OCI-LY1 (cell line): ENCODE results near the gene SERPINA6.

ENCODE experiments used
- H2AFZ ChIP-seq: fragments of 200-600 bp; sonication (generic), shearing (Covaris generic); 2 replicates; pipeline ENCODE4 v1.6.0; 2014; ENCODE audit warnings: antibody characterized with exemption, mild to moderate bottlenecking, low read length
- H3F3A ChIP-seq: fragments of 200-600 bp; sonication (generic), shearing (Covaris generic); 2 replicates; pipeline ENCODE4 v1.6.0; 2014; ENCODE audit warnings: mild to moderate bottlenecking, antibody characterized with exemption, low read length, moderate library complexity; ENCODE audit not compliant: insufficient read depth
- H3K27ac ChIP-seq: fragments of 200-600 bp; sonication (generic); 2 replicates; pipeline ENCODE4 v1.5.1; 2014; ENCODE audit warnings: low read length, mixed run types, mild to moderate bottlenecking, low read depth; ENCODE audit not compliant: poor library complexity, severe bottlenecking
- H3K27me3 ChIP-seq: fragments of 200-600 bp; sonication (generic); 2 replicates; pipeline ENCODE4 v1.6.0; 2014; ENCODE audit warnings: antibody characterized with exemption, mild to moderate bottlenecking, low read length, moderate library complexity; ENCODE audit not compliant: insufficient read depth
- H3K36me3 ChIP-seq: fragments of 200-600 bp; sonication (generic); 2 replicates; pipeline ENCODE4 v1.6.1; 2014; ENCODE audit warnings: mild to moderate bottlenecking, antibody characterized with exemption, low read length, moderate library complexity, mixed read lengths; ENCODE audit not compliant: insufficient read depth
- H3K4me1 ChIP-seq: fragments of 200-600 bp; sonication (generic); 2 replicates; pipeline ENCODE4 v1.5.1; 2014; ENCODE audit warnings: mild to moderate bottlenecking, low read length, moderate library complexity; ENCODE audit not compliant: insufficient read depth, severe bottlenecking
- H3K4me2 ChIP-seq: fragments of 200-600 bp; sonication (generic), shearing (Covaris generic); 2 replicates; pipeline ENCODE4 v1.6.1; 2014; ENCODE audit warnings: low read length
- H3K4me3 ChIP-seq: fragments of 200-600 bp; sonication (generic); 2 replicates; pipeline ENCODE4 v1.5.1; 2014; ENCODE audit warnings: low read length, low read depth, mild to moderate bottlenecking, mixed read lengths; ENCODE audit not compliant: poor library complexity, severe bottlenecking
- H3K79me2 ChIP-seq: fragments of 200-600 bp; shearing (Covaris generic); 2 replicates; pipeline ENCODE4 v1.6.1; 2016; ENCODE audit warnings: mixed run types, low read length, mixed read lengths; ENCODE audit not compliant: insufficient read depth
- H3K9ac ChIP-seq: fragments of 200-600 bp; sonication (generic), shearing (Covaris generic); 2 replicates; pipeline ENCODE4 v1.6.1; 2014; ENCODE audit warnings: mild to moderate bottlenecking, low read length, mixed read lengths
- H3K9me2 ChIP-seq: fragments of 200-600 bp; sonication (generic), shearing (Covaris generic); 2 replicates; pipeline ENCODE4 v1.6.1; 2014; ENCODE audit warnings: low read depth, mild to moderate bottlenecking, low read length, mixed read lengths
- H3K9me3 ChIP-seq: fragments of 200-600 bp; shearing (Covaris generic); 2 replicates; pipeline ENCODE4 v1.6.1; 2014; ENCODE audit warnings: low read length, mixed read lengths
- H4K20me1 ChIP-seq: fragments of 200-600 bp; sonication (generic), shearing (Covaris generic); 2 replicates; pipeline ENCODE4 v1.6.0; 2016; ENCODE audit warnings: mild to moderate bottlenecking, low read length; ENCODE audit not compliant: insufficient read depth
- CTCF ChIP-seq: fragments of 200-600 bp; sonication (generic), shearing (Covaris generic); IDR thresholded peaks from 2 replicates; pipeline ENCODE4 v1.5.1; 2017; ENCODE audit warnings: mild to moderate bottlenecking, antibody characterized with exemption, low read length, moderate library complexity, mixed read lengths
- EZH2 ChIP-seq: fragments of 200-600 bp; sonication (generic), shearing (Covaris generic); IDR thresholded peaks from 2 replicates; pipeline ENCODE4 v1.8.0; 2017; ENCODE audit warnings: borderline replicate concordance, mixed run types, mild to moderate bottlenecking, antibody characterized with exemption, low read length, moderate library complexity, mixed read lengths

SERPINA6 gene

GRCh38 chr14:94309721-94310120 lies 13.4 kb downstream of the SERPINA6 start:
- Histone ChIP-seq H3K4me2 (no peak overlapping the region), H3K79me2 (no peaks in the 10 kb centered on the region), H3K27me3 (no peaks in the 10 kb centered on the region), H3K36me3 (no peaks in the 10 kb centered on the region), H3K9me2 (no peaks in the 10 kb centered on the region), H3F3A (no peaks in the 10 kb centered on the region), H3K9ac (no peak overlapping the region), H4K20me1 (no peaks in the 10 kb centered on the region), H3K9me3 (no peaks in the 10 kb centered on the region), H3K4me3 (no peak overlapping the region), H2AFZ (no peak overlapping the region), H3K4me1 (no peaks in the 10 kb centered on the region), H3K27ac (no peak overlapping the region)
- TF ChIP-seq CTCF (no peak), EZH2 (no peak)

- H3K4me2 ChIP-seq, result no peak overlapping the region
- no peaks in the 10 kb centered on the region for H3K9me2 ChIP-seq
- H3K9ac ChIP-seq, result no peak overlapping the region
- H3K4me1 ChIP-seq, result no peaks in the 10 kb centered on the region
- H3K9me3 ChIP-seq, result no peaks in the 10 kb centered on the region
- no peaks in the 10 kb centered on the region for H3K79me2 ChIP-seq
- no peaks in the 10 kb centered on the region for H4K20me1 ChIP-seq
- H3K27me3 ChIP-seq, result no peaks in the 10 kb centered on the region
- no peak overlapping the region for H2AFZ ChIP-seq
- H3K36me3 ChIP-seq, result no peaks in the 10 kb centered on the region
- H3F3A ChIP-seq, result no peaks in the 10 kb centered on the region
- H3K27ac ChIP-seq, result no peak overlapping the region
- TF ChIP-seq EZH2 (no peak), CTCF (peak; percentile 71; the same call in 1 of the 2 replicates)
- H3K4me3 ChIP-seq, result no peak overlapping the region
These were observed 15.6 kb downstream of the SERPINA6 start for GRCh38 chr14:94307410-94307992.

- H3K27ac ChIP-seq, result no peak overlapping the region
- no peaks in the 10 kb centered on the region for H3K36me3 ChIP-seq
- no peaks in the 10 kb centered on the region for H3F3A ChIP-seq
- no peak overlapping the region for H3K9ac ChIP-seq
- no peaks in the 10 kb centered on the region for H4K20me1 ChIP-seq
- no peaks in the 10 kb centered on the region for H3K27me3 ChIP-seq
- H3K9me3 ChIP-seq, result no peaks in the 10 kb centered on the region
- H3K79me2 ChIP-seq, result no peaks in the 10 kb centered on the region
- H2AFZ ChIP-seq, result no peak overlapping the region
- no peak overlapping the region for H3K4me2 ChIP-seq
- TF ChIP-seq CTCF (no peak), EZH2 (no peak)
- H3K4me1 ChIP-seq, result no peaks in the 10 kb centered on the region
- H3K9me2 ChIP-seq, result no peaks in the 10 kb centered on the region
- no peak overlapping the region for H3K4me3 ChIP-seq
These were observed 16.8 kb downstream of the SERPINA6 start for GRCh38 chr14:94306047-94306978.
